ENCODE data around the gene TRMT11. TPM values are rescaled to one million over a fixed set of nuclear protein-coding genes. Genes with fewer than 3 reads are reported as not detected.

Gene TRMT11
- total RNA-seq, 1 experiment from 2014 or later = 43.4 TPM

- no peak for DNase-seq (ENCODE audit: low read depth)
Measured at GRCh38 chr6:126076992-126077664, 90.8 kb downstream of the TRMT11 start.

DNA sequence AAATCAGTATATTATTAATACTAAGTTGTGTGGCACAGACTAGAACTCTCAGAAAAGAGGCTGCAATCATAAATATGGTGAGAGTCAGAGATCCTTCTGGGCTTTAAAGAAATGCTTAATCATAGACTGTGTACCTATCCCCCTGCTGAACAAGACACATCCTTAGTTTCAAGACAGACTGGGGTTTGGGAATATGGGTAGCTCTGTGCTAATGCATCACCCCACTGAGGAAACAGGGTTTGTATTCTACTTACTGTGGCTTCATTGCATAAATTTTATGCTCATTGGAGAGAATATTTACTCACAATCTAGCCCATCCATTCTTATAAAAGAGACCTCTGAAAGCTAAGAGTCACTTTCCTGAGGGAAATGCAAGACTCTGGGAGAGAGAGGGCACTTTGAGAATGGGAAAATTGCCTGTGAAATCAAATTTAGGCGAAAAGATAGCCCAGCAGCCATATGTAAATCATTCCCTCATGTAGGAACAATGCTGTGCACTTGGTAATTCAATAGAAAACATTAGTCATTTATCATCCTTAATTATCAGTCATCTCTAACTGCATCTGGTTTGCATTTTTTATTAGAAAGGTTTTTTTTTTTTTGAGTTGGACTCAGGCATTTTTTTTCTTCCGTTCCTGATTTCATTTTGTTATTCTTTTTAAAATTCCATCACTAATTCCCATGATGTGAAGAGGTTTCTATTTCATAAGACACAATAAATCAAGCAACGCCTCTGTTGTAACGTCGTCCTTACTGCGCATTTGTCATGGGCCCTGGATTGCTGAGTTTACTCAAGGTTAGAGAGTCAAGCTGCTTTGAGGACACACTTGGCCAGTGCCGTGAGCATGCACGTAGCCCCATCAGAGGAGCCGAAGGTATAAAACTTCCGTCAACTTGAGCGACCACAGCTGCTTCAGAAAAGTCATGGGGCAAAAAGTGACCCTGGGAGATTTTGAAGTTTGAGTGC is 91.8 kb downstream of the TRMT11 start:
- DNase-seq (ENCODE audit: low read depth) = no peak

GRCh38 chr6:126083875-126084274 is 97.5 kb downstream of the TRMT11 start:
- no peak for DNase-seq (ENCODE audit: low read depth)

DNA sequence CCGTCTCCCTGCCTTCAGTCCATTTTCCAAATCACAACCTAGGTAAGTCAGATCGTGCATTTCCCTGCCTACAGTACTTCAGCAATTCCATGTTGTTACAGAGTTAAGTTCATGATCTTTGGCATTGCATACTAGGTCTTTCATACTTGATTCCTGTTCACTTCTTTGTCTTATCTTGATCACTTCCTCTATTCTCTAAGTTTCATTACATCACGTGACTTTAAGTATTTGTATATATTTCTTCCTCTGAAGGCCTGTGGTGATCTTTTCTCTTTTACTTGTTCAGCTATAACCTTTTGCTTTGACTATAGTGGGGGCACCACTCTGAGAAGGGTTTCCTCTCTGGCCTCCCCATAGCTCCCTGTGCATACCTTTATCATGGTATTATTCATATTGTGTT is 100.2 kb downstream of the TRMT11 start:
- no peak for DNase-seq (ENCODE audit: low read depth)

Other genes starting within 250 kb of the TRMT11 start
- gene HEY2, start 236.9 kb upstream of the TRMT11 start, total RNA-seq (2014; rRNA removed; shearing (Covaris generic)) = not detected in 2 replicates
- gene NCOA7, start 195.6 kb upstream of the TRMT11 start, total RNA-seq (2014; rRNA removed; shearing (Covaris generic)) = 39.6 and 43.9 TPM in 2 replicates
- 14.3 and 23.6 TPM in 2 replicates for gene HINT3, start 29.8 kb upstream of the TRMT11 start, total RNA-seq (2014; rRNA removed; shearing (Covaris generic))